IMR-90 (cell line): ENCODE data around the gene ITK. TPM values are rescaled to one million over a fixed set of nuclear protein-coding genes. Genes with fewer than 3 reads are reported as not detected.

Source experiments
- ATAC-seq: fragments of 200-7000 bp; cut with Tn5 transposase; 2 replicates; pipeline ENCODE4 v1.9.1; 2020; ENCODE audit warnings: low read depth, mild to moderate bottlenecking, moderate library complexity
- BruUV-seq: library from RNA; stranded (reverse); fragments of 400-500 nt; replicated peaks from 2 replicates; lab custom pipeline; 2021; lab: Mats Ljungman, UMichigan
- CTCF ChIA-PET: fragments of 300-600 bp; formaldehyde crosslinking; extraction: SDS; loops from one replicate; lab custom pipeline; 2021; ENCODE audit warnings: antibody characterized with exemption; lab: Yijun Ruan, JAX
- POLR2A ChIA-PET: fragments of 300-600 bp; sonication (Branson Sonifier 250); formaldehyde crosslinking; loops from one replicate; lab custom pipeline; 2022; ENCODE audit warnings: antibody characterized with exemption; ENCODE audit not compliant: unreplicated experiment; lab: Charles Lee
- DNase-seq: peaks from one replicate; pipeline ENCODE4 v3.0.0; 2013
- H2AFZ ChIP-seq: replicated peaks from 2 replicates; pipeline ENCODE3; 2013; ENCODE audit warnings: low read length, mild to moderate bottlenecking; ENCODE audit not compliant: poor library complexity
- H2AK5ac ChIP-seq: 2 replicates; pipeline ENCODE4 v1.6.1; 2013; ENCODE audit warnings: low read depth, low read length, inconsistent platforms
- H2AK9ac ChIP-seq: replicated peaks from 2 replicates; pipeline ENCODE3; 2013; ENCODE audit warnings: mild to moderate bottlenecking, low read depth, low read length, moderate library complexity; ENCODE audit not compliant: poor library complexity
- H2BK120ac ChIP-seq: 2 replicates; pipeline ENCODE4 v1.6.1; 2013; ENCODE audit warnings: low read depth, low read length, inconsistent platforms
- H2BK15ac ChIP-seq: 3 replicates; pipeline ENCODE4 v1.6.1; 2013; ENCODE audit warnings: low read depth, low read length, inconsistent platforms
- H2BK20ac ChIP-seq: 2 replicates; pipeline ENCODE4 v1.6.1; 2013; ENCODE audit warnings: low read depth, mild to moderate bottlenecking, inconsistent platforms, low read length, moderate library complexity
- H2BK5ac ChIP-seq: 2 replicates; pipeline ENCODE4 v1.6.1; 2013; ENCODE audit warnings: mild to moderate bottlenecking, low read depth, low read length, inconsistent platforms; ENCODE audit not compliant: poor library complexity, severe bottlenecking
- H3K14ac ChIP-seq: replicated peaks from 2 replicates; pipeline ENCODE4 v1.6.1; 2013; ENCODE audit warnings: low read depth, low read length, inconsistent platforms
- H3K18ac ChIP-seq: 2 replicates; pipeline ENCODE4 v1.6.1; 2013; ENCODE audit warnings: low read depth, low read length, control low read depth
- H3K23ac ChIP-seq: 2 replicates; pipeline ENCODE4 v1.6.1; 2013; ENCODE audit warnings: low read depth, low read length, inconsistent platforms
- H3K27ac ChIP-seq: 2 replicates; pipeline ENCODE4 v1.5.1; 2013; ENCODE audit warnings: mild to moderate bottlenecking, control low read depth, low read length; ENCODE audit not compliant: insufficient read depth
- H3K27me3 ChIP-seq: 2 replicates; pipeline ENCODE4 v1.6.1; 2013; ENCODE audit warnings: low read length; ENCODE audit not compliant: control insufficient read depth, insufficient read depth
- H3K36me3 ChIP-seq: 2 replicates; pipeline ENCODE4 v1.6.1; 2013; ENCODE audit warnings: low read length, mixed read lengths; ENCODE audit not compliant: control insufficient read depth, insufficient read depth
- H3K4ac ChIP-seq: 2 replicates; pipeline ENCODE4 v1.6.1; 2013; ENCODE audit warnings: low read depth, low read length, inconsistent platforms
- H3K4me1 ChIP-seq: 2 replicates; pipeline ENCODE4 v1.6.1; 2013; ENCODE audit warnings: low read length, mixed read lengths; ENCODE audit not compliant: control insufficient read depth, insufficient read depth
- H3K4me2 ChIP-seq: 2 replicates; pipeline ENCODE4 v1.6.1; 2013; ENCODE audit warnings: low read depth, mild to moderate bottlenecking, control low read depth, low read length, moderate library complexity
- H3K4me3 ChIP-seq: 2 replicates; pipeline ENCODE4 v1.5.1; 2013; ENCODE audit warnings: low read depth, mild to moderate bottlenecking, control low read depth, low read length, moderate library complexity; ENCODE audit not compliant: insufficient read depth
- H3K56ac ChIP-seq: 2 replicates; pipeline ENCODE4 v1.6.1; 2013; ENCODE audit warnings: low read length, inconsistent platforms; ENCODE audit not compliant: insufficient read depth; ENCODE audit errors: extremely low read depth
- H3K79me1 ChIP-seq, 2 experiments: 2 replicates each; pipeline ENCODE4 v1.6.1; 2013; ENCODE audit warnings: low read length in 2 of 2, inconsistent platforms in 1 of 2, low read depth in 1 of 2
- H3K9ac ChIP-seq: 2 replicates; pipeline ENCODE4 v1.6.1; 2013; ENCODE audit warnings: low read depth, low read length, control low read depth
- H3K9me1 ChIP-seq: 2 replicates; pipeline ENCODE4 v1.6.1; 2013; ENCODE audit warnings: low read length, inconsistent platforms; ENCODE audit not compliant: insufficient read depth
- H3K9me3 ChIP-seq: 2 replicates; pipeline ENCODE4 v1.6.1; 2013; ENCODE audit warnings: low read length; ENCODE audit not compliant: control insufficient read depth, insufficient read depth
- H4K20me1 ChIP-seq: 2 replicates; pipeline ENCODE4 v1.6.1; 2013; ENCODE audit warnings: low read length, inconsistent platforms; ENCODE audit not compliant: insufficient read depth
- H4K5ac ChIP-seq: 2 replicates; pipeline ENCODE4 v1.6.1; 2013; ENCODE audit warnings: mild to moderate bottlenecking, low read depth, low read length, control low read depth
- H4K8ac ChIP-seq, 2 experiments: 2 replicates each; pipeline ENCODE4 v1.6.1; 2013; ENCODE audit warnings: low read depth in 2 of 2, low read length in 2 of 2, control low read depth in 1 of 2, inconsistent platforms in 1 of 2
- H4K91ac ChIP-seq: 2 replicates; pipeline ENCODE4 v1.6.1; 2013; ENCODE audit warnings: low read depth, low read length, inconsistent platforms; ENCODE audit not compliant: insufficient read depth
- CEBPB ChIP-seq: IDR thresholded peaks from 2 replicates; pipeline ENCODE4 v1.6.1; 2012; ENCODE audit warnings: low read depth, low read length, improper control_type of control experiment
- CHD1 ChIP-seq: IDR thresholded peaks from 2 replicates; pipeline ENCODE4 v1.6.1; 2012; ENCODE audit warnings: low read depth, low read length, improper control_type of control experiment
- ELK1 ChIP-seq: fragments of 150-350 bp; IDR thresholded peaks from 2 replicates; pipeline ENCODE4 v1.6.1; 2016; ENCODE audit warnings: low read depth, mild to moderate bottlenecking, low read length, moderate library complexity, borderline replicate concordance
- FOS ChIP-seq: fragments of 150-350 bp; IDR thresholded peaks from 2 replicates; pipeline ENCODE4 v1.6.1; 2016; ENCODE audit warnings: low read depth, low read length
- MAFK ChIP-seq: IDR thresholded peaks from 2 replicates; pipeline ENCODE4 v1.6.1; 2012; ENCODE audit warnings: low read depth, low read length, improper control_type of control experiment
- MAZ ChIP-seq: IDR thresholded peaks from 2 replicates; pipeline ENCODE4 v1.6.1; 2012; ENCODE audit warnings: low read depth, mild to moderate bottlenecking, low read length, improper control_type of control experiment, moderate library complexity, borderline replicate concordance
- POLR2A ChIP-seq: IDR thresholded peaks from 2 replicates; pipeline ENCODE4 v1.6.1; 2012; ENCODE audit warnings: mild to moderate bottlenecking, low read depth, low read length
- RAD21 ChIP-seq: IDR thresholded peaks from 2 replicates; pipeline ENCODE4 v1.6.1; 2012; ENCODE audit warnings: low read length, improper control_type of control experiment
- RCOR1 ChIP-seq: IDR thresholded peaks from 2 replicates; pipeline ENCODE4 v1.6.1; 2012; ENCODE audit warnings: mild to moderate bottlenecking, low read length, improper control_type of control experiment; ENCODE audit not compliant: insufficient replicate concordance
- RFX5 ChIP-seq: IDR thresholded peaks from 2 replicates; pipeline ENCODE4 v1.8.0; 2012; ENCODE audit warnings: low read depth, mild to moderate bottlenecking, low read length, moderate library complexity
- SMC3 ChIP-seq: fragments of 150-350 bp; IDR thresholded peaks from 2 replicates; pipeline ENCODE4 v1.6.1; 2016; ENCODE audit warnings: low read depth, mild to moderate bottlenecking, antibody characterized with exemption, low read length, moderate library complexity
- USF2 ChIP-seq: fragments of 150-350 bp; IDR thresholded peaks from 2 replicates; pipeline ENCODE4 v1.6.1; 2017; ENCODE audit warnings: mild to moderate bottlenecking, antibody characterized with exemption, low read length, low read depth
- WGBS, 2 experiments: methylation state at CpG; one replicate each; pipeline versions ENCODE4 v1.1.5 to v1.1.7; 2013; ENCODE audit warnings: missing lambda C conversion rate in 2 of 2; ENCODE audit not compliant: insufficient read length in 1 of 2; ENCODE audit errors: extremely low coverage in 2 of 2; 5-methylcytosine and 5-hydroxymethylcytosine counted together
- dilution Hi-C: fragments of 300-500 bp; cut with HindIII; formaldehyde crosslinking; loops from one replicate; pipeline ENCODE4 v1.14.3; 2018; ENCODE audit warnings: low sequenced_read_pairs; ENCODE audit not compliant: unreplicated experiment
- in situ Hi-C: fragments of 300-500 bp; cut with MboI; formaldehyde crosslinking; loops from 3 replicates; pipeline ENCODE4 v1.14.3; 2019; ENCODE audit warnings: low sequenced_read_pairs, inconsistent platforms, mixed read lengths
- intact Hi-C: fragments of 100-400 bp; cut with micrococcal nuclease; formaldehyde crosslinking; loops from 2 replicates; pipeline ENCODE4 v1.10.0; 2022
- polyA plus RNA-seq, 3 experiments: library from polyadenylated mRNA; depleted of rRNA; stranded (reverse); fragments of >200 nt; gene quantifications; 2 replicates each; pipeline ENCODE4 v1.2.3, GENCODE V29; 2012; ENCODE audit warnings: low replicate concordance in 1 of 3
- total RNA-seq: library from RNA; depleted of rRNA; stranded (reverse); fragments of >200 nt; gene quantifications from 2 replicates; pipeline ENCODE4 v1.2.3, GENCODE V29; 2012
- TF ChIP-seq, protein P1 (sequence below): conservative IDR thresholded peaks from 2 replicates; pipeline ENCODE4 v1.5.1; 2012; ENCODE audit warnings: mild to moderate bottlenecking, low read depth, low read length, improper control_type of control experiment

The ITK gene
- total and polyA plus RNA-seq, 2 of the 4 experiments (the other 2 are of a cell fraction), result not detected

GRCh38 chr5:157233515-157233914 lies 52.9 kb downstream of the ITK start:
- intact Hi-C loops, result no loop called here
- POLR2A ChIA-PET, result no interaction called here

More at GRCh38 chr5:157233515-157233914, 52.9 kb downstream of the ITK start:
- CTCF ChIA-PET, result no interaction called here
- no peak overlapping the region for H4K8ac ChIP-seq
- no peak overlapping the region for H2BK120ac ChIP-seq
- H3K56ac ChIP-seq, result no peak overlapping the region
- no peaks in the 10 kb centered on the region; the same call in 1 of the 2 replicates for H3K27me3 ChIP-seq
- H3K79me1 ChIP-seq, result no peaks in the 10 kb centered on the region
- no peak overlapping the region for H4K91ac ChIP-seq
- H3K18ac ChIP-seq, result no peak overlapping the region
- in situ Hi-C loops (no loop called here), dilution Hi-C loops (no loop called here)
- DNase-seq (no peak), ATAC-seq (no peak)
- no peaks in the 10 kb centered on the region for H3K9me3 ChIP-seq
- H2BK5ac ChIP-seq, result no peak overlapping the region
- no peak overlapping the region for H3K9ac ChIP-seq
- WGBS, 2 experiments, result no CpG with 5 or more reads among the region's 3 CpGs
- no peaks in the 10 kb centered on the region for H4K20me1 ChIP-seq
- H3K4me2 ChIP-seq, result no peak overlapping the region
- H3K14ac ChIP-seq, result no peak overlapping the region
- H2AK5ac ChIP-seq, result no peak overlapping the region
- no peak overlapping the region for H2BK20ac ChIP-seq
- H4K5ac ChIP-seq, result no peak overlapping the region
- no peak overlapping the region for H3K27ac ChIP-seq
- no peak for TF ChIP-seq SMC3
- no peak for TF ChIP-seq RAD21
- no peak for TF ChIP-seq MAZ
- no peak for TF ChIP-seq CHD1
- TF ChIP-seq FOS, result no peak
- TF ChIP-seq, protein P1, sequence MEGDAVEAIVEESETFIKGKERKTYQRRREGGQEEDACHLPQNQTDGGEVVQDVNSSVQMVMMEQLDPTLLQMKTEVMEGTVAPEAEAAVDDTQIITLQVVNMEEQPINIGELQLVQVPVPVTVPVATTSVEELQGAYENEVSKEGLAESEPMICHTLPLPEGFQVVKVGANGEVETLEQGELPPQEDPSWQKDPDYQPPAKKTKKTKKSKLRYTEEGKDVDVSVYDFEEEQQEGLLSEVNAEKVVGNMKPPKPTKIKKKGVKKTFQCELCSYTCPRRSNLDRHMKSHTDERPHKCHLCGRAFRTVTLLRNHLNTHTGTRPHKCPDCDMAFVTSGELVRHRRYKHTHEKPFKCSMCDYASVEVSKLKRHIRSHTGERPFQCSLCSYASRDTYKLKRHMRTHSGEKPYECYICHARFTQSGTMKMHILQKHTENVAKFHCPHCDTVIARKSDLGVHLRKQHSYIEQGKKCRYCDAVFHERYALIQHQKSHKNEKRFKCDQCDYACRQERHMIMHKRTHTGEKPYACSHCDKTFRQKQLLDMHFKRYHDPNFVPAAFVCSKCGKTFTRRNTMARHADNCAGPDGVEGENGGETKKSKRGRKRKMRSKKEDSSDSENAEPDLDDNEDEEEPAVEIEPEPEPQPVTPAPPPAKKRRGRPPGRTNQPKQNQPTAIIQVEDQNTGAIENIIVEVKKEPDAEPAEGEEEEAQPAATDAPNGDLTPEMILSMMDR, result no peak
- TF ChIP-seq POLR2A, result no peak
- no peak for TF ChIP-seq ELK1
- TF ChIP-seq MAFK, result no peak
- TF ChIP-seq RFX5, result no peak
- TF ChIP-seq USF2, result no peak
- no peak for TF ChIP-seq CEBPB
- TF ChIP-seq RCOR1, result no peak
- no peak overlapping the region for H2AFZ ChIP-seq
- no peaks in the 10 kb centered on the region for H3K36me3 ChIP-seq
- H3K4me3 ChIP-seq, result no peak overlapping the region
- no peaks in the 10 kb centered on the region for H3K9me1 ChIP-seq
- BruUV-seq, result no TSS peak
- H2BK15ac ChIP-seq, result no peak overlapping the region
- H3K4me1 ChIP-seq, result peaks cover 2% of the 10 kb centered on the region; the same call in 1 of the 2 replicates
- no peak overlapping the region for H3K4ac ChIP-seq
- no peak overlapping the region for H2AK9ac ChIP-seq
- no peak overlapping the region for H3K23ac ChIP-seq
